ENCODE results near the gene ROBO1. TPM values are rescaled to one million over a fixed set of nuclear protein-coding genes. Genes with fewer than 3 reads are reported as not detected.

Gene ROBO1
- total RNA-seq, 1 donor from 2014 or later, result 13.4 TPM

DNA sequence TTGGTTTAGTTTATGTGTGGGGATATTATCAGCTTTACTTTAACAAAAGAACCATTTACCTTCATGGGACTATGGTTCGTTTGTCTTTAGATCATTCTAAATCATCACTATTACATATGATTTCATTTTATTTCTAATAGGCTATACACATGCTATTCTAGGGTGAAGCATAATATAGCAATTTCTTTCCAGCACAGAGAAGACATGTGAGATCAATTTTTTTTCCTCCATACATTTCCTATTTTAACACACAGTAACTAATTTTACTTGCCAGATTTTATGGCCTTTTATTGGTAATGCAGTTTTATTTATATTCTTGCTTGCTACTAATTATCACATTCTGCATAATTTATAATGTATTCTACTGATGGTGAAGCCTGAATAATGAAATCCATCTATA lies 287.1 kb downstream of the ROBO1 start:
- no peak for DNase-seq (ENCODE audit: low spot score in 2 of 2)
- no peaks in the 10 kb centered on the region for H3K9me3 ChIP-seq
- no peak overlapping the region for H3K27ac ChIP-seq
- H3K4me3 ChIP-seq, result no peak overlapping the region
- no peaks in the 10 kb centered on the region for H3K27me3 ChIP-seq
- no peaks in the 10 kb centered on the region for H3K4me1 ChIP-seq
- no peak for TF ChIP-seq CTCF (IDR thresholded peaks at IDR 0.05)
- intact Hi-C loops (cut with DNase I), result no loop called here
- no peaks in the 10 kb centered on the region for H3K36me3 ChIP-seq

GRCh38 chr3:79478620-79479019 lies 289.2 kb downstream of the ROBO1 start:
- H3K27ac ChIP-seq, result no peak overlapping the region
- intact Hi-C loops (cut with DNase I), result no loop called here

DNA sequence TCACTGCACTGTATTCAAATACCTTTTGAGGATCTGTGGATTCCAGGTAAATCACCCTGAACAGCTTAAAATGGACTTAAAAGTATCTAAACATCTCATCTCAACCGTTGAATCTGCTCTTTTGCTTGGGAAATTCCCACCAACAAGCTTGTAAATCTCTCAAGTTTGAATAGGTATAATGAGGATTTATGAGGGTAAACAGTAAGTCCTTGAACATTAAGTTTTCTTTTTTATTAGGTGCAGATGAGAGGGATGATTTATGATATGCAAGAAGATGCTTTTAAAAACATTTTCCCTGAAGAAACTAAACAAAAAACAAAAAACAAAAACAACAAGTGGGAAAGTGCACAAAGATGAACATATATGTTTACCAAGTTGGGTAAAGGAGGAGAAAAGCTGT lies 290.6 kb downstream of the ROBO1 start:
- no peak overlapping the region for H3K27ac ChIP-seq
- no peaks in the 10 kb centered on the region for H3K4me1 ChIP-seq
- TF ChIP-seq CTCF (IDR thresholded peaks at IDR 0.05), result no peak
- intact Hi-C loops (cut with DNase I), result no loop called here
- H3K36me3 ChIP-seq, result no peaks in the 10 kb centered on the region
- H3K4me3 ChIP-seq, result no peak overlapping the region
- no peaks in the 10 kb centered on the region for H3K9me3 ChIP-seq
- no peak for DNase-seq (ENCODE audit: low spot score in 2 of 2)
- no peaks in the 10 kb centered on the region for H3K27me3 ChIP-seq

More at GRCh38 chr3:79478620-79479019, 289.2 kb downstream of the ROBO1 start:
- no peak for DNase-seq (ENCODE audit: low spot score in 2 of 2)
- no peaks in the 10 kb centered on the region for H3K4me1 ChIP-seq
- no peak overlapping the region for H3K4me3 ChIP-seq
- no peaks in the 10 kb centered on the region for H3K36me3 ChIP-seq
- no peaks in the 10 kb centered on the region for H3K9me3 ChIP-seq
- no peak for TF ChIP-seq CTCF (IDR thresholded peaks at IDR 0.05)
- H3K27me3 ChIP-seq, result no peaks in the 10 kb centered on the region

DNA sequence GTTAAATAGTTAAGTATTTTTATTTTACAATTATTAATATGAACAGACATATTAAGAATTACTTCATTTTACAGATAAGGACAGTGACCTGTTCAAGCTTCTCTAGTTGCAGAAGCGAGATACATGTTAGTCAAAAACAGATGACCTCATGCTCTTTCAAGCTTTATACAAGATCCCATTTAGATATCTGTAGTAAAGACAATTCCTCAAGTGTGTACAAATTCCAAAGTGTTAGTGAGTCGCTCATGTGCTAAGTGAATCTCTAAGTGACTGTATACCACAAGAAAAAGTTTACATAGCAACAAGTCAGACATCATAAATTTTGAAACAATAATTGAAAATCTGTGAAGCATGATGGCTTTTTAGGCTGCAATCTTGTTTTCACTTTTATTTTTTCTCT lies 293.8 kb downstream of the ROBO1 start:
- Histone ChIP-seq H3K4me1 (no peaks in the 10 kb centered on the region), H3K36me3 (no peaks in the 10 kb centered on the region), H3K4me3 (no peak overlapping the region), H3K27me3 (no peaks in the 10 kb centered on the region), H3K9me3 (no peaks in the 10 kb centered on the region), H3K27ac (no peak overlapping the region)
- intact Hi-C loops (cut with DNase I), result no loop called here
- no peak for TF ChIP-seq CTCF (IDR thresholded peaks at IDR 0.05)
- no peak for DNase-seq (ENCODE audit: low spot score in 2 of 2)

- intact Hi-C loops (cut with DNase I), result no loop called here
- H3K4me1 ChIP-seq, result no peaks in the 10 kb centered on the region
- no peaks in the 10 kb centered on the region for H3K27me3 ChIP-seq
- TF ChIP-seq CTCF (IDR thresholded peaks at IDR 0.05), result no peak
- no peak overlapping the region for H3K4me3 ChIP-seq
- no peaks in the 10 kb centered on the region for H3K9me3 ChIP-seq
- DNase-seq (ENCODE audit: low spot score in 2 of 2), result no peak
- H3K27ac ChIP-seq, result no peak overlapping the region
- no peaks in the 10 kb centered on the region for H3K36me3 ChIP-seq
Observed at GRCh38 chr3:79467721-79468120, 300.1 kb downstream of the ROBO1 start.

DNA sequence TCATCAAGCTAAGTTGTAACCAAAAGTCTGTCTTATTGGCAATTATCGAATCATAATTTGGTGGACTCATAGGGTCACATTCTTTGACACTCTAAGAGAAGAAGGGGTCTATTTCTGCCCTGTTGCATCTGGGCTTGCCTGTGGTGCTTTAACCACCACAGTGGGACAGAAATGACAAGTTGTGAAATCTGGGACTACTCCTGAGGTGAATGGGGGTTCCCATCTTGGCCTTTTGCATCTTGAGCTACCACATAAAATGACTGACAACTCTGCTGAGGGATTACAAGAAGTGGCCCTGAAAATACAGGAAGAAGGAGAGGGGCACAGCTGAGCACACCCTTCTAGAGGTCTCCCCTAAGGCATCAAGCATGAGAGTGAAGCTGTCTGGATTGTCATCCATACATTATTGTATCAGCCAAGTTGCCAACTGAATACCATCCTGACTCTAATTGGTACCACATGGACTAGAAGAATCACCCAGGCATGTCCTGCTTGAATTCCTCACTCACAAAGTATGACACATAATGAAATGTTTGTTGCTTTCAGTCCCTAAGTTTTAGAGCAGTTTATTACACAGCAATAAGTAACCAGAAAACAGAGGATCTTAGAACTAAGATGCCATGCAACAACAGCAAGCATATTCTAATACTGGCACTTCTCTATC lies 306.5 kb downstream of the ROBO1 start:
- no peak overlapping the region for H3K4me3 ChIP-seq
- H3K27ac ChIP-seq, result no peak overlapping the region
- TF ChIP-seq CTCF (IDR thresholded peaks at IDR 0.05), result no peak
- no peaks in the 10 kb centered on the region for H3K4me1 ChIP-seq
- H3K27me3 ChIP-seq, result no peaks in the 10 kb centered on the region
- DNase-seq (ENCODE audit: low spot score in 2 of 2), result no peak
- no peaks in the 10 kb centered on the region for H3K9me3 ChIP-seq
- intact Hi-C loops (cut with DNase I), result no loop called here
- H3K36me3 ChIP-seq, result no peaks in the 10 kb centered on the region

Data from ascending aorta (tissue), 2 donors.